ENCODE measurements around the gene PPFIBP1.
"Not testable (repeated sequence)": the region's sequence is repeated elsewhere in the genome, so short reads cannot be mapped to it uniquely, and the experiment has no call there.

The PPFIBP1 gene

GRCh38 chr12:27592548-27592947 is 68.5 kb downstream of the PPFIBP1 start:
- TF ChIP-seq POLR2A (IDR thresholded peaks at IDR 0.05; ENCODE audit: low read depth, low read length), result no peak
- DNase-seq (ENCODE audit: insufficient read length, low spot score) (no peak), FAIRE-seq (no peak)

GRCh38 chr12:27593266-27593665 is 69.3 kb downstream of the PPFIBP1 start:
- TF ChIP-seq POLR2A (IDR thresholded peaks at IDR 0.05; ENCODE audit: low read depth, low read length), result no peak
- FAIRE-seq, result no peak
- DNase-seq (ENCODE audit: insufficient read length, low spot score), result no peak

GRCh38 chr12:27595231-27595642 is 71.2 kb downstream of the PPFIBP1 start:
- no peak for TF ChIP-seq POLR2A (IDR thresholded peaks at IDR 0.05; ENCODE audit: low read depth, low read length)
- DNase-seq (ENCODE audit: insufficient read length, low spot score), result no peak

GRCh38 chr12:27598866-27599265 is 74.9 kb downstream of the PPFIBP1 start:
- FAIRE-seq; DNase-seq (ENCODE audit: insufficient read length, low spot score): not testable (repeated sequence)

More at GRCh38 chr12:27595231-27595642, 71.2 kb downstream of the PPFIBP1 start:
- no peak for FAIRE-seq

GRCh38 chr12:27601056-27601828 is 77.2 kb downstream of the PPFIBP1 start:
- not testable (repeated sequence) for FAIRE-seq; DNase-seq (ENCODE audit: insufficient read length, low spot score)

GRCh38 chr12:27602516-27602915 is 78.5 kb downstream of the PPFIBP1 start:
- no peak for TF ChIP-seq POLR2A (IDR thresholded peaks at IDR 0.05; ENCODE audit: low read depth, low read length)
- FAIRE-seq, result no peak
- DNase-seq (ENCODE audit: insufficient read length, low spot score), result no peak

- FAIRE-seq (no peak), DNase-seq (ENCODE audit: insufficient read length, low spot score) (no peak)
- no peak for TF ChIP-seq POLR2A (IDR thresholded peaks at IDR 0.05; ENCODE audit: low read depth, low read length)
These were observed 80.4 kb downstream of the PPFIBP1 start for GRCh38 chr12:27604431-27604830.

GRCh38 chr12:27606986-27607385 is 83.0 kb downstream of the PPFIBP1 start:
- FAIRE-seq, result no peak
- TF ChIP-seq POLR2A (IDR thresholded peaks at IDR 0.05; ENCODE audit: low read depth, low read length), result no peak
- no peak for DNase-seq (ENCODE audit: insufficient read length, low spot score)

- FAIRE-seq (no peak), DNase-seq (ENCODE audit: insufficient read length, low spot score) (no peak)
- TF ChIP-seq POLR2A (IDR thresholded peaks at IDR 0.05; ENCODE audit: low read depth, low read length), result no peak
These were observed 83.6 kb downstream of the PPFIBP1 start for GRCh38 chr12:27607591-27607990.

GRCh38 chr12:27608890-27609289 is 84.9 kb downstream of the PPFIBP1 start:
- FAIRE-seq (no peak), DNase-seq (ENCODE audit: insufficient read length, low spot score) (no peak)
- no peak for TF ChIP-seq POLR2A (IDR thresholded peaks at IDR 0.05; ENCODE audit: low read depth, low read length)

- no peak for TF ChIP-seq POLR2A (IDR thresholded peaks at IDR 0.05; ENCODE audit: low read depth, low read length)
- FAIRE-seq (peak; percentile 58), DNase-seq (ENCODE audit: insufficient read length, low spot score) (no peak)
These were observed 86.4 kb downstream of the PPFIBP1 start for GRCh38 chr12:27610374-27610773.

- DNase-seq (ENCODE audit: insufficient read length, low spot score), result no peak
- TF ChIP-seq POLR2A (IDR thresholded peaks at IDR 0.05; ENCODE audit: low read depth, low read length), result no peak
- no peak for FAIRE-seq
These were observed 90.4 kb downstream of the PPFIBP1 start for GRCh38 chr12:27614386-27614785.

- no peak for FAIRE-seq
- TF ChIP-seq POLR2A (IDR thresholded peaks at IDR 0.05; ENCODE audit: low read depth, low read length), result no peak
- no peak for DNase-seq (ENCODE audit: insufficient read length, low spot score)
These were observed 90.9 kb downstream of the PPFIBP1 start for GRCh38 chr12:27614866-27615265.

GRCh38 chr12:27615331-27615891 is 91.4 kb downstream of the PPFIBP1 start:
- peak; percentile 38 for FAIRE-seq

More at GRCh38 chr12:27615331-27615891, 91.4 kb downstream of the PPFIBP1 start:
- no peak for DNase-seq (ENCODE audit: insufficient read length, low spot score)
- no peak for TF ChIP-seq POLR2A (IDR thresholded peaks at IDR 0.05; ENCODE audit: low read depth, low read length)
